ENCODE measurements around the gene YTHDC1. TPM values are rescaled to one million over a fixed set of nuclear protein-coding genes. Genes with fewer than 3 reads are reported as not detected.

The YTHDC1 gene
- polyA plus RNA-seq, 1 of the 3 experiments (the other 2 are of a cell fraction) = 31.3 TPM

DNA sequence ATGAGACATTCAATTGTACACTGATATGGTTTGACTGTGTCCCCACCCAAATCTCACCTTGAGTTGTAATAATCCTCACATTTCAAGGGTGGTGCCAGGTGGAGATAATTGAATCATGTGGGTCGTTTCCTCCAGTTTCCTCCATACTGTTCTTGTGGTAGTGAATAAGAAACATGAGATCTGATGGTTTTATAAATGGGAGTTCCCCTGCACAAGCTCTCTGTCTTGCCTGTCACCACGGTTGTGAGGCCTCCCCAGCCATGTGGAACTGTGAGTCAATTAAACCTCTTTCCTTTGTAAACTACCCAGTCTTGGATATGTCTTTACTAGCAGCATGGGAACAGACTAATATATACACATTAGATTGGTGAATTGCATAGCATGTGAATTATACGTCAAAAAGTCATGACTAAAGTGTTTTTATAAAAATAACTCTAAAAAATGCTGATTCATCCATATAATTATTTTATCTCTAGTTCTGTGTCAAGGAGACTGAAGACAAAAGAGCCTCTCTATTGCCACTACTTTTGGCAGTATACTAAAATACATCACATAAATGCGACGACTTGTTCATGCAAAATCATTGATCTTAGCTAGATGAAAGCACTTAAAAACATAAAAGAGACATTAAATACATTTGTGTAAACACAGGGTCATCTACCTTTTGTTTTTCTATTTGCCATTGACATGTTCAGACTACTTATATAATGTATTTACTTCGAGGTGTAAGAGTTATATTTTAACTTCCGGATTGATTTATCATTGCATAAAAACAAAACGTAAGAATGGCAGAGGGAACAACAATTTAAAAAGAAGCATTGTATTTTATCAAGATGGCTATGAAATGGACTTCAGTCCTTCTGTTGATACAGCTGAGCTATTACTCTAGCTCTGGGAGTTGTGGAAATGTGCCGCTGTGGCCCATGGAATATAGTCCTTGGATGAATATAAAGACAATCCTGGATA lies 50.1 kb downstream of the YTHDC1 start (continued):
- TF ChIP-seq NRF1 (IDR thresholded peaks at IDR 0.05; ENCODE audit: low read depth, low read length) = no peak

DNA sequence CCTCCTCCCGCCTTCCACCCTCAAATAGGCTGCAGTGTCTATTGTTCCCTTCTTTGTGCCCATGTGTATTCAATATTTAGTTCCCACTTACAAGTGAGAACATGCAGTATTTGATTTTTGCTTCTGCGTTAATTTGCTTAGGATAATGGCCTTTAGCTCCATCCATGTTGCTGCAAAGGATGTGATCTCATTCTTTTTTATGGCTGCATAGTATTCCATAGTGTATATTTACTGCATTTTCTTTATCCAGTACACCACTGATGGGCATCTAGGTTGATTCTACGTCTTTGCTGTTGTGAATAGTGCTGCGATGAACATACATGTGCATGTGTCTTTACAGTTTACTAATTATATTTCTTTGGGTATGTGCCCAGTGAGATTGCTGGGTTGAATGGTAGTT lies 52.8 kb downstream of the YTHDC1 start:
- no peak overlapping the region for H3K4me3 ChIP-seq (ENCODE audit: low read depth in 2 of 2, low read length in 1 of 2)
- H3K36me3 ChIP-seq (replicated peaks in 1 of 2; ENCODE audit: control insufficient read depth in 1 of 2, insufficient read depth in 2 of 2, low read length in 1 of 2) = no peaks in the 10 kb centered on the region
- no peaks in the 10 kb centered on the region for H3K4me1 ChIP-seq (ENCODE audit: control insufficient read depth in 1 of 2, insufficient read depth in 2 of 2, low read depth in 1 of 2, low read length in 1 of 2)
- TF ChIP-seq, protein P1, sequence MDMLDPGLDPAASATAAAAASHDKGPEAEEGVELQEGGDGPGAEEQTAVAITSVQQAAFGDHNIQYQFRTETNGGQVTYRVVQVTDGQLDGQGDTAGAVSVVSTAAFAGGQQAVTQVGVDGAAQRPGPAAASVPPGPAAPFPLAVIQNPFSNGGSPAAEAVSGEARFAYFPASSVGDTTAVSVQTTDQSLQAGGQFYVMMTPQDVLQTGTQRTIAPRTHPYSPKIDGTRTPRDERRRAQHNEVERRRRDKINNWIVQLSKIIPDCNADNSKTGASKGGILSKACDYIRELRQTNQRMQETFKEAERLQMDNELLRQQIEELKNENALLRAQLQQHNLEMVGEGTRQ (IDR thresholded peaks at IDR 0.05; ENCODE audit: borderline replicate concordance, low read depth, low read length) = no peak
- TF ChIP-seq, protein P2, sequence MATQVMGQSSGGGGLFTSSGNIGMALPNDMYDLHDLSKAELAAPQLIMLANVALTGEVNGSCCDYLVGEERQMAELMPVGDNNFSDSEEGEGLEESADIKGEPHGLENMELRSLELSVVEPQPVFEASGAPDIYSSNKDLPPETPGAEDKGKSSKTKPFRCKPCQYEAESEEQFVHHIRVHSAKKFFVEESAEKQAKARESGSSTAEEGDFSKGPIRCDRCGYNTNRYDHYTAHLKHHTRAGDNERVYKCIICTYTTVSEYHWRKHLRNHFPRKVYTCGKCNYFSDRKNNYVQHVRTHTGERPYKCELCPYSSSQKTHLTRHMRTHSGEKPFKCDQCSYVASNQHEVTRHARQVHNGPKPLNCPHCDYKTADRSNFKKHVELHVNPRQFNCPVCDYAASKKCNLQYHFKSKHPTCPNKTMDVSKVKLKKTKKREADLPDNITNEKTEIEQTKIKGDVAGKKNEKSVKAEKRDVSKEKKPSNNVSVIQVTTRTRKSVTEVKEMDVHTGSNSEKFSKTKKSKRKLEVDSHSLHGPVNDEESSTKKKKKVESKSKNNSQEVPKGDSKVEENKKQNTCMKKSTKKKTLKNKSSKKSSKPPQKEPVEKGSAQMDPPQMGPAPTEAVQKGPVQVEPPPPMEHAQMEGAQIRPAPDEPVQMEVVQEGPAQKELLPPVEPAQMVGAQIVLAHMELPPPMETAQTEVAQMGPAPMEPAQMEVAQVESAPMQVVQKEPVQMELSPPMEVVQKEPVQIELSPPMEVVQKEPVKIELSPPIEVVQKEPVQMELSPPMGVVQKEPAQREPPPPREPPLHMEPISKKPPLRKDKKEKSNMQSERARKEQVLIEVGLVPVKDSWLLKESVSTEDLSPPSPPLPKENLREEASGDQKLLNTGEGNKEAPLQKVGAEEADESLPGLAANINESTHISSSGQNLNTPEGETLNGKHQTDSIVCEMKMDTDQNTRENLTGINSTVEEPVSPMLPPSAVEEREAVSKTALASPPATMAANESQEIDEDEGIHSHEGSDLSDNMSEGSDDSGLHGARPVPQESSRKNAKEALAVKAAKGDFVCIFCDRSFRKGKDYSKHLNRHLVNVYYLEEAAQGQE (IDR thresholded peaks at IDR 0.05; ENCODE audit: low read depth, low read length) = no peak
- TF ChIP-seq MXI1 (IDR thresholded peaks at IDR 0.05; ENCODE audit: low read depth, low read length) (no peak), GABPA (IDR thresholded peaks at IDR 0.05; ENCODE audit: low read depth) (no peak), ELF1 (IDR thresholded peaks at IDR 0.05) (no peak), TEAD4 (IDR thresholded peaks at IDR 0.05; ENCODE audit: borderline replicate concordance, insufficient read depth) (no peak)
- H3K9me2 ChIP-seq = no peaks in the 10 kb centered on the region
- H3K27me3 ChIP-seq (ENCODE audit: insufficient read depth) = no peaks in the 10 kb centered on the region; the same call in 1 of the 2 replicates
- no peaks in the 10 kb centered on the region for H3F3A ChIP-seq (replicated peaks; ENCODE audit: insufficient read depth)
- no peak overlapping the region for H3K4me2 ChIP-seq
- no peaks in the 10 kb centered on the region for H3K79me2 ChIP-seq (ENCODE audit: insufficient read depth)
- no peak overlapping the region for H3K9ac ChIP-seq
- no peak for DNase-seq
- POLR2A ChIA-PET = no interaction called here
- H4K20me1 ChIP-seq (ENCODE audit: insufficient read depth) = no peaks in the 10 kb centered on the region
- 27% methylated on average over 4 of the region's 4 CpGs for WGBS (ENCODE audit: low lambda C conversion rate)
- CTCF ChIA-PET = interaction anchor here (0.7 kb wide), 1 partner anchor 32 kb away, joined by 3 read pairs; no protein-coding TSS in a partner anchor
- no peak overlapping the region for H2AFZ ChIP-seq (ENCODE audit: low read depth)
- no peak overlapping the region for H3K27ac ChIP-seq (ENCODE audit: low read depth in 2 of 2, low read length in 1 of 2)
- no peaks in the 10 kb centered on the region for H3K9me3 ChIP-seq

DNA sequence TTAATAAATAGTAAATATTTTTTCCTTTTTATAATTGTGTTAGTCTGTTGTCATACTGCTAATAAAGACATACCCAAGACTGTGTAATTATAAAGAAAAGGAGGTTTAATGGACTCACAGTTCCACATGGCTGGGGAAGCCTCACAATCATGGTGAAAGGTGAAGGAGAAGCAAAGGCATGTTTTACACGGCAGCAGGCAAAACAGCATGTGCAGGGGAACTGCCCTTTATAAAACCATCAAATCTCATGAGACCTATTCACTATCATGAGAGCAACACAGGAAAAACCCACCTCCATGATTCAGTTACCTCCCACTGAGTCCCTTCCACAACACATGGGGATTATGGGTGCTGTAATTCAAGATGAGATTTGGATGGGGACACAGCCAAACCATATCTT lies 58.6 kb downstream of the YTHDC1 start:
- TF ChIP-seq, protein P3, sequence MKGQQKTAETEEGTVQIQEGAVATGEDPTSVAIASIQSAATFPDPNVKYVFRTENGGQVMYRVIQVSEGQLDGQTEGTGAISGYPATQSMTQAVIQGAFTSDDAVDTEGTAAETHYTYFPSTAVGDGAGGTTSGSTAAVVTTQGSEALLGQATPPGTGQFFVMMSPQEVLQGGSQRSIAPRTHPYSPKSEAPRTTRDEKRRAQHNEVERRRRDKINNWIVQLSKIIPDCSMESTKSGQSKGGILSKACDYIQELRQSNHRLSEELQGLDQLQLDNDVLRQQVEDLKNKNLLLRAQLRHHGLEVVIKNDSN (IDR thresholded peaks at IDR 0.05; ENCODE audit: borderline replicate concordance, low read depth) = no peak
- TF ChIP-seq, protein P4, sequence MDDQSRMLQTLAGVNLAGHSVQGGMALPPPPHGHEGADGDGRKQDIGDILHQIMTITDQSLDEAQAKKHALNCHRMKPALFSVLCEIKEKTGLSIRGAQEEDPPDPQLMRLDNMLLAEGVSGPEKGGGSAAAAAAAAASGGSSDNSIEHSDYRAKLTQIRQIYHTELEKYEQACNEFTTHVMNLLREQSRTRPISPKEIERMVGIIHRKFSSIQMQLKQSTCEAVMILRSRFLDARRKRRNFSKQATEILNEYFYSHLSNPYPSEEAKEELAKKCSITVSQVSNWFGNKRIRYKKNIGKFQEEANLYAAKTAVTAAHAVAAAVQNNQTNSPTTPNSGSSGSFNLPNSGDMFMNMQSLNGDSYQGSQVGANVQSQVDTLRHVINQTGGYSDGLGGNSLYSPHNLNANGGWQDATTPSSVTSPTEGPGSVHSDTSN (IDR thresholded peaks at IDR 0.05) = no peak
- TF ChIP-seq EP300 (IDR thresholded peaks at IDR 0.05; ENCODE audit: borderline replicate concordance in 1 of 2, low read depth in 1 of 2, low read length in 1 of 2) (no peak), ELF1 (IDR thresholded peaks at IDR 0.05) (no peak)
- Histone ChIP-seq H3K9ac (no peak overlapping the region), H3F3A (replicated peaks; ENCODE audit: insufficient read depth) (no peaks in the 10 kb centered on the region), H3K27me3 (ENCODE audit: insufficient read depth) (no peaks in the 10 kb centered on the region; the same call in 1 of the 2 replicates), H3K4me3 (ENCODE audit: low read depth in 2 of 2, low read length in 1 of 2) (no peak overlapping the region), H4K20me1 (ENCODE audit: insufficient read depth) (no peaks in the 10 kb centered on the region), H3K9me3 (no peaks in the 10 kb centered on the region), H3K27ac (ENCODE audit: low read depth in 2 of 2, low read length in 1 of 2) (no peak overlapping the region), H3K36me3 (replicated peaks in 1 of 2; ENCODE audit: control insufficient read depth in 1 of 2, insufficient read depth in 2 of 2, low read length in 1 of 2) (no peaks in the 10 kb centered on the region), H3K79me2 (ENCODE audit: insufficient read depth) (no peaks in the 10 kb centered on the region), H3K9me2 (no peaks in the 10 kb centered on the region), H3K4me1 (ENCODE audit: control insufficient read depth in 1 of 2, insufficient read depth in 2 of 2, low read depth in 1 of 2, low read length in 1 of 2) (no peaks in the 10 kb centered on the region), H3K4me2 (no peak overlapping the region), H2AFZ (ENCODE audit: low read depth) (no peak overlapping the region)
- WGBS (ENCODE audit: low lambda C conversion rate) = 16% methylated on average over 1 of the region's 1 CpG
- DNase-seq = no peak
- CTCF ChIA-PET = interaction anchor here (2.0 kb wide), 1 partner anchor 85 kb away, joined by 7 read pairs; no protein-coding TSS in a partner anchor
- POLR2A ChIA-PET = no interaction called here

Data from SK-N-SH (cell line).